Small intestine (tissue), 7 donors: Measurements from ENCODE around the gene PRTG. TPM values are rescaled to one million over a fixed set of nuclear protein-coding genes. Genes with fewer than 3 reads are reported as not detected.

Experiments used
- DNase-seq, 2 donors: peaks; one replicate each; pipeline versions ENCODE4 v3.0.0 to v3.0.0-alpha.2; 2013
- FAIRE-seq: peaks from 2 replicates; lab custom pipeline; 2012; peaks lifted over from hg19 to GRCh38; lab: Jason Lieb, UNC
- H3K27ac ChIP-seq, 3 donors: one replicate each; pipeline ENCODE4 v1.5.1; 2013; ENCODE audit warnings: low read length in 2 of 3, mild to moderate bottlenecking in 2 of 3, control low read depth in 1 of 3, inconsistent platforms in 1 of 3, low read depth in 1 of 3, moderate library complexity in 1 of 3
- H3K27me3 ChIP-seq, 3 donors: one replicate each; pipeline ENCODE4 v1.6.1; 2013; ENCODE audit warnings: low read length in 3 of 3, inconsistent platforms in 1 of 3; ENCODE audit not compliant: control insufficient read depth in 3 of 3, insufficient read depth in 3 of 3
- H3K36me3 ChIP-seq, 3 donors: one replicate each; pipeline ENCODE4 v1.6.1; 2013; ENCODE audit warnings: low read length in 3 of 3, inconsistent platforms in 1 of 3, low read depth in 1 of 3, mild to moderate bottlenecking in 1 of 3, moderate library complexity in 1 of 3; ENCODE audit not compliant: control insufficient read depth in 3 of 3, insufficient read depth in 2 of 3
- H3K4me1 ChIP-seq, 3 donors: one replicate each; pipeline ENCODE4 v1.6.1; 2013; ENCODE audit warnings: low read length in 2 of 3, inconsistent platforms in 1 of 3, low read depth in 1 of 3, mild to moderate bottlenecking in 1 of 3, moderate library complexity in 1 of 3; ENCODE audit not compliant: control insufficient read depth in 3 of 3, insufficient read depth in 2 of 3
- H3K4me3 ChIP-seq, 3 donors: one replicate each; pipeline ENCODE4 v1.5.1; 2013; ENCODE audit warnings: low read length in 3 of 3, control low read depth in 1 of 3, inconsistent platforms in 1 of 3, low read depth in 1 of 3, mild to moderate bottlenecking in 1 of 3, moderate library complexity in 1 of 3
- H3K9me3 ChIP-seq, 2 donors: one replicate each; pipeline ENCODE4 v1.6.1; 2013; ENCODE audit warnings: low read depth in 1 of 2, low read length in 1 of 2; ENCODE audit not compliant: control insufficient read depth in 2 of 2, insufficient read depth in 1 of 2
- WGBS, 3 donors: extraction: QIAGEN DNeasy Blood & Tissue Kit; methylation state at CpG; one replicate each; pipeline ENCODE4 v1.1.7; 2013; 5-methylcytosine and 5-hydroxymethylcytosine counted together
- polyA plus RNA-seq, 4 donors: library from polyadenylated mRNA; stranded (reverse) in 3 of 4; unstranded in 1 of 4; fragments of 200-250 nt in 3 of 4; fragments of 120-200 nt in 1 of 4; gene quantifications; one replicate each; pipeline versions ENCODE4 v1.2.1 to v1.2.3, GENCODE V29; 2013
- donor health status: healthy with polysubstance abuse.
- donor health status: control.
- donor health status: control.
- donor health status: Bipolar disorder and iron deficiency.
- donor health status: healthy.

PRTG gene
- polyA plus RNA-seq, 4 donors = 0.19 to 6.4 TPM; not detected in 2

DNA sequence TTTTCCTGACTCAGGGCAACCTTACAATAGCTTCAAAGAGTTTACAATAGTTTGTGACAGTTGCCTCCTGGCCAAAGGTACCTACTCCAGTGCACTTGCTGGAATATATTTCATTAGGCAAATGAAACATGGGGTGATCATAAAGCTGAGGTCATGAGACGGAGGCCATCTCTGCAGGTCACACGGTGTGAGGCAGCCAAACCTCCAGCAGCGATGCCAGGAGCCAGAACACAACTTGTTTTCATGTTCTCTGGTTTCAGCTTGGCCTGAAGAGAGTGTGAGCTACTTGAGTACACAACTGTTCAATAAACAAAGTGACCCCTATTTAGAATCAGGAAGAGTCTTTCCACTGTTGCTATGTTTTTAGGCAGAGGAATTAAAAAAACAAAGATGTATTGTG is 112.1 kb downstream of the PRTG start:
- Histone ChIP-seq H3K9me3 (no peaks in the 10 kb centered on the region), H3K36me3 (peaks cover 0 to 3% (median 0%) of the 10 kb centered on the region in 3 donors), H3K27ac (no peak overlapping the region), H3K4me3 (no peak overlapping the region), H3K27me3 (no peaks in the 10 kb centered on the region), H3K4me1 (no peaks in the 10 kb centered on the region)
- FAIRE-seq (no peak), DNase-seq (peak in 1 of 2 donors; percentile 51)
- 53 to 56% (median 53%) methylated on average over 3 of the region's 3 CpGs for WGBS, 3 donors

DNA sequence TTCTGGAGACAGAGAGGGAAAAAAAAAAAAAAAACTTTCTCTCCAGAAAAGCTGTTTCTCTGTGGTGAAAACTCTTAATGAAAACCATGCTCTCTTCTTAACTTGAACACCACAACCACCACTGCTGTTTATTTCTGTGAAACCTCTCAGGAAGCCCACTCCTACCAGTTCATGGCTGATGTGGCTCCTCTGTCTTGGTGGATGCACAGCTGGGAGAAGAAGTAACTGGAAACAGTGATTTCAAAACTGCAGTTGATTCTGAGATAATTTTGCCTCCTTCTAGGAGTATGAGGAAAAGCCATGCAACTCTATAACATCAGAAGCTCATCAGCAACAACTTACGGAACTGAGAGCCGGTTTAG is 114.6 kb downstream of the PRTG start:
- DNase-seq = no peak
- no peaks in the 10 kb centered on the region for H3K4me1 ChIP-seq
- WGBS, 3 donors = 90 to 99% (median 94%) methylated on average over 2 of the region's 2 CpGs
- no peak overlapping the region for H3K4me3 ChIP-seq
- no peak for FAIRE-seq
- no peaks in the 10 kb centered on the region for H3K9me3 ChIP-seq
- peaks cover 0 to 4% (median 0%) of the 10 kb centered on the region in 3 donors for H3K36me3 ChIP-seq
- no peaks in the 10 kb centered on the region for H3K27me3 ChIP-seq
- no peak overlapping the region for H3K27ac ChIP-seq

DNA sequence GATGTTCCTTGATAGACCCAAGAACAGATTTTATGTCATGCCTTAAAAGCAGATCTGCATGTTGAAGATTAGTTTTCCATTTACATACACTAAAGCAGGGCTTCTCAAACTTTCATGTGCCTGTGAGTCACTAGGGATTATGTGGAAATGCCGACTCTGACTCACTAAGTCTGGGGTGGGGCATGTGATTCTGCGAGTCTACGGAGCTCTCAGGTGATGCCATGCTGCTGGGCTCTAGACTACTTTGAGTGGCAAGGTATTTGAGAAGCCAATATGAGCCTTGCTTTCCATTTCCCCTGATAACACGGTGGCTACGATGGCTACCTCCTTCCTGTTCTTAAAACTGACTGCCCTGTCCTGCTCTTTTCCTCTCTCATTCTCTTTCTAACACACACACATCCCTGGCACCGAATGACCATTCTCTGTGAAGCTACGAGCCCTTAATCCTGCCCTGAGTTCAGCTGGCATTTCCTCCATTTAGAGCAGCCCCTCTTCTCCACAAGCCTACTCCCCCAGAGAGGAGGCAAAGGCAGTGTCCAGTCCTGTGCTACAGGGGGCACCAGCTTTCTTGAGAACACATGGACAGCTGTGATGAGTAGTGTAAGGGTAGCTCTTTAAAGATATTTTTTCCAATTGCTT is 115.1 kb downstream of the PRTG start:
- 58 to 77% (median 58%) methylated on average over 7 of the region's 7 CpGs for WGBS, 3 donors
- H3K27ac ChIP-seq = no peak overlapping the region
- H3K36me3 ChIP-seq = peaks cover 0 to 4% (median 0%) of the 10 kb centered on the region in 3 donors
- H3K27me3 ChIP-seq = no peaks in the 10 kb centered on the region
- no peak overlapping the region for H3K4me3 ChIP-seq
- DNase-seq (peak in 1 of 2 donors; percentile 48), FAIRE-seq (no peak)
- H3K9me3 ChIP-seq = no peaks in the 10 kb centered on the region
- no peaks in the 10 kb centered on the region for H3K4me1 ChIP-seq

DNA sequence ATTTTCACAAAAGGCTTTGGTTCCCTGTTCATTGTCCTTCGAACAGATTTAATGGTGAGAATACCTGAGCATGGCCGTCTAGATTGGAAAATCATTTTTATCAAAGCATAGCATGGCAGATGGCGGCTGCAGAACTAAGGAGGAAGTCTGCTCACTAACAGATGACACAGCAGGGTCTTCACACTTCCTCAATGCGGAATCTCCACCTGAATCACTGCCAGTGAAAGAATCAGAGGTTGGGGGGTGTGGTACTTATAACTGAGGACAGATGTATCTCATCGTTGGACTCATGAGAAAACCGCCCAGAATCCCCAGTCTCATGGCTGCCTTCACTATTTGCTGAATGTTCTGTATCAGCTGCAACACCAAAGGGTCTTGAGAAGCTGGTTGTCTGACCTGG is 123.2 kb downstream of the PRTG start:
- DNase-seq = no peak
- WGBS, 3 donors = 75 to 83% (median 76%) methylated on average over 6 of the region's 6 CpGs
- Histone ChIP-seq H3K27ac (no peak overlapping the region), H3K4me3 (no peak overlapping the region), H3K4me1 (no peaks in the 10 kb centered on the region), H3K27me3 (no peaks in the 10 kb centered on the region), H3K9me3 (no peaks in the 10 kb centered on the region), H3K36me3 (no peaks in the 10 kb centered on the region)
- FAIRE-seq = no peak

DNA sequence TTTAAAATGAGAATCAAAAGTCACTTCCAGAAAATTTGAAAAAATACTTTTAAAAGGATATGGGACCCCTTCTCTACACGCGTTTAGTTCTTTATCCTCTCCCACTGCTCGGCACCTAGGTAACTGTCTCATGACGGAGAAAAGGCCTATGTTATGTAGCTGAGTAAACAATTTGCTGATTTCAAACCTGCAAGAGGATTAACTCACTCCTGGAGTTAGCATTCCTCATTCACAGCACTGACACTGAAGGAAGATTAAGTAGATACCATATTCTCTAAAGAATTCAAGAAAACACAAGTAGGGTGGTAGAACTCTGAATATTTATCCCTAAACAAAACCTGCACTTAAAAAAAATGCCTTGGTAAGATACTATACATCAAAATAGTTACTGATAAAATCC is 124.6 kb downstream of the PRTG start:
- FAIRE-seq = no peak
- Histone ChIP-seq H3K4me1 (no peaks in the 10 kb centered on the region), H3K4me3 (no peak overlapping the region), H3K27ac (no peak overlapping the region), H3K36me3 (no peaks in the 10 kb centered on the region), H3K9me3 (no peaks in the 10 kb centered on the region), H3K27me3 (no peaks in the 10 kb centered on the region)
- WGBS, 3 donors = 74 to 82% (median 81%) methylated on average over 4 of the region's 4 CpGs
- no peak for DNase-seq

DNA sequence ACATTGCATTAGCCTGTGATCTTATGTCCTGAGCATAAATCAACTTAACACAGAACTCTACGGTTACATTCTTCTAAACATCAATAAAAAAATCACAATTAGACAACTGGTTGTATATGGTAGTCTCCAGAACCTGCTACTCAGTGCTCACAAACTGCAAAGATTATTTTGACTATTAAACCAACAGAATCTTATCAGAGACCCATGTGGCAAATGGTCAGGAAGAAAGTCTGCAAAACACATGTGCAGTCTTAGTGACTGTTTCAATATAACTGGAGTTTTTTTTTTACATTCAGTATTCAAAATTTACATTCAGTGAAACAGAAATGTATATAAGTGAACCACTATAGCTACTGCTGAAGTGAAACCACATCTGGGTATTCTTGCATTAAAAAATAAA is 127.5 kb downstream of the PRTG start:
- Histone ChIP-seq H3K4me3 (no peak overlapping the region), H3K27ac (no peak overlapping the region), H3K4me1 (no peaks in the 10 kb centered on the region), H3K36me3 (no peaks in the 10 kb centered on the region), H3K9me3 (no peaks in the 10 kb centered on the region), H3K27me3 (no peaks in the 10 kb centered on the region)
- FAIRE-seq = no peak
- DNase-seq = no peak
- 67 to 81% (median 78%) methylated on average over 1 of the region's 1 CpG for WGBS, 3 donors

DNA sequence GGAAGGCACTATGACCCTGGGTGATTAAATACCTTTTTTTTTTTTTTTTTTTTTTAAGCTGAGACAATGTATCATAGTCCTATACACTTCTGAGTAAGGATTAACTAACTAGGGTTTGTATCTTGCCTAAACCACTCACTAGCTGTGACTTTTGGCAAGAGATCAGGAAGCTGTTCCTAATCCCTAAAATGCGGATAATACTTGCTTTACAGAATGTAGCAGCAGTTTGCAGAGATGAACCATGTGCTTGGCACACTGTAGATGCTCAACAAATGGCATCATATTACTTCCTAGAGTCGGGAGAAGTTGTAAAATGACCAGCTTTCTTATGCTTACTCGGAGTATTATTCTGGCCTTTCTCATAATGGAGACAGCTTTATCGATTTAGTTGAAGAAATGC is 129.2 kb downstream of the PRTG start:
- WGBS, 3 donors = 74 to 81% (median 77%) methylated on average over 4 of the region's 4 CpGs
- FAIRE-seq (no peak), DNase-seq (no peak)
- H3K4me3 ChIP-seq = no peak overlapping the region
- no peak overlapping the region for H3K27ac ChIP-seq
- no peaks in the 10 kb centered on the region for H3K4me1 ChIP-seq
- H3K36me3 ChIP-seq = no peaks in the 10 kb centered on the region
- H3K9me3 ChIP-seq = no peaks in the 10 kb centered on the region
- H3K27me3 ChIP-seq = no peaks in the 10 kb centered on the region

DNA sequence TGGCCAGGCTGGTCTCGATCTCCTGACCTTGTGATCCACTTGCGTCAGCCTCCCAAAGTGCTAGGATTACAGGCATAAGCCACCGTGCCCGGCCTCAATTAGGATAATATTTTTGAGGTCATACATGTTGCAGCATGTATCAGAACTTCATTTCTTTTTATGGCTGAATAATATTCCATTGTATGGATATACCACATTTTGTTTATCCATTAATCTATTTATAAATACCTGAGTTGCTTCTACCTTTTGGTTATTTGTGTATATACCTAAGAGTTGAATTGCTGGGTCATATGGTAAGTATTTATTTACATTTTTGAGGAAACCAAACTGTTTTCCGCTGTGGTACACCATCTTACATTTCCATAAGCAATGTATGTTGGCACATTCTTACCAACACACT is 136.7 kb downstream of the PRTG start:
- Histone ChIP-seq H3K9me3 (peaks cover 0 to 4% of the 10 kb centered on the region in 2 donors), H3K4me1 (no peaks in the 10 kb centered on the region), H3K27me3 (no peaks in the 10 kb centered on the region), H3K36me3 (no peaks in the 10 kb centered on the region), H3K27ac (no peak overlapping the region), H3K4me3 (no peak overlapping the region)
- DNase-seq (no peak), FAIRE-seq (no peak)
- WGBS, 3 donors = 88 to 92% (median 91%) methylated on average over 5 of the region's 5 CpGs

DNA sequence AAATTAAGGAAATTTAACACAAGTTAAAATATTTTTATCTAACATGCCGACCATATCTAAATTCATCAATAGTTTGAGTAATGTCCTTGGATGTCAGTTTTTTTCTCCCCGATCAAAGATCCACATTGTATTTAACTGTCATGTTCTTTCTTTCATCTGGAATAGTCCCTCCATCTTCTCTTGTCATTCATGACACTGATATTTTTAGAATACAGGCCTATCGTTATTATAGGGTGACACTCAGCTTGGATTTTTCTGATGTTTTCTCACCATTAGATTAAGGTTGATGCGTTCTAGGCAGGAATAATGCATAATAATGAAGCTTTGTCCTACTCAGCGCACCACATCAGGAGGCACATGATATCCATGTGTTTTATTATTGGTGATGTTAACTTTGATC is 141.6 kb downstream of the PRTG start:
- no peaks in the 10 kb centered on the region for H3K27me3 ChIP-seq
- DNase-seq (no peak), FAIRE-seq (no peak)
- 83 to 90% (median 86%) methylated on average over 5 of the region's 5 CpGs for WGBS, 3 donors
- no peaks in the 10 kb centered on the region for H3K36me3 ChIP-seq
- peaks cover 0 to 4% of the 10 kb centered on the region in 2 donors for H3K9me3 ChIP-seq
- no peak overlapping the region for H3K27ac ChIP-seq
- H3K4me1 ChIP-seq = no peaks in the 10 kb centered on the region
- H3K4me3 ChIP-seq = no peak overlapping the region
